Measurements from ENCODE around the gene VPS37D. TPM values are rescaled to one million over a fixed set of nuclear protein-coding genes. Genes with fewer than 3 reads are reported as not detected.
"Not testable (repeated sequence)": the region's sequence is repeated elsewhere in the genome, so short reads cannot be mapped to it uniquely, and the experiment has no call there.

Gene VPS37D
- total RNA-seq, 1 experiment from 2014 or later: 3.7 TPM

- DNase-seq (ENCODE audit: low spot score): no peak
Measured at GRCh38 chr7:73646785-73647724, 20.6 kb upstream of the VPS37D start.

GRCh38 chr7:73647725-73648592 is 19.7 kb upstream of the VPS37D start:
- DNase-seq (ENCODE audit: low spot score): no peak

- no peak for DNase-seq (ENCODE audit: low spot score)
Measured at GRCh38 chr7:73648593-73649332, 18.9 kb upstream of the VPS37D start.

GRCh38 chr7:73649576-73649975 is 18.1 kb upstream of the VPS37D start:
- DNase-seq (ENCODE audit: low spot score): no peak

GRCh38 chr7:73650524-73650923 is 17.1 kb upstream of the VPS37D start:
- DNase-seq (ENCODE audit: low spot score): no peak

- no peak for DNase-seq (ENCODE audit: low spot score)
Measured at GRCh38 chr7:73652541-73652949, 15.1 kb upstream of the VPS37D start.

- DNase-seq (ENCODE audit: low spot score): not testable (repeated sequence)
Measured at GRCh38 chr7:73655309-73655708, 12.3 kb upstream of the VPS37D start.

GRCh38 chr7:73659983-73660382 is 7.6 kb upstream of the VPS37D start:
- no peak for DNase-seq (ENCODE audit: low spot score)

- DNase-seq (ENCODE audit: low spot score): not testable (repeated sequence)
Measured at GRCh38 chr7:73660594-73660993, 7.0 kb upstream of the VPS37D start.

- DNase-seq (ENCODE audit: low spot score): no peak
Measured at GRCh38 chr7:73663033-73663432, 4.6 kb upstream of the VPS37D start.

GRCh38 chr7:73668103-73668885 is 663 bp downstream of the VPS37D start:
- DNase-seq (ENCODE audit: low spot score): no peak

- DNase-seq (ENCODE audit: low spot score): no peak
Measured at GRCh38 chr7:73668886-73669230, 1.2 kb downstream of the VPS37D start.

- no peak for DNase-seq (ENCODE audit: low spot score)
Measured at GRCh38 chr7:73669288-73669701, 1.7 kb downstream of the VPS37D start.

GRCh38 chr7:73669858-73670385 is 2.3 kb downstream of the VPS37D start:
- DNase-seq (ENCODE audit: low spot score): no peak

GRCh38 chr7:73671322-73671661 is 3.7 kb downstream of the VPS37D start:
- DNase-seq (ENCODE audit: low spot score): no peak

GRCh38 chr7:73671857-73672445 is 4.3 kb downstream of the VPS37D start:
- DNase-seq (ENCODE audit: low spot score): no peak

GRCh38 chr7:73674468-73675124 is 7.0 kb downstream of the VPS37D start:
- no peak for DNase-seq (ENCODE audit: low spot score)

- not testable (repeated sequence) for DNase-seq (ENCODE audit: low spot score)
Measured at GRCh38 chr7:73676062-73676461, 8.4 kb downstream of the VPS37D start.

GRCh38 chr7:73678862-73679261 is 11.2 kb downstream of the VPS37D start:
- DNase-seq (ENCODE audit: low spot score): no peak

GRCh38 chr7:73679709-73680108 is 12.1 kb downstream of the VPS37D start:
- DNase-seq (ENCODE audit: low spot score): no peak

All from H4 (cell line).